Mesodermal cell (in vitro differentiated cells): ENCODE data around the gene COL5A2.
A peak's percentile ranks its signal among the peaks of the same experiment; 100 is the strongest.

ENCODE experiments used
- H3K27ac ChIP-seq: 2 replicates; pipeline ENCODE4 v1.7.0; 2013; ENCODE audit warnings: mild to moderate bottlenecking, low read depth, low read length, moderate library complexity; ENCODE audit not compliant: severe bottlenecking
- H3K36me3 ChIP-seq: 2 replicates; pipeline ENCODE4 v1.7.1; 2013; ENCODE audit warnings: mild to moderate bottlenecking, low read length, moderate library complexity; ENCODE audit not compliant: control insufficient read depth, insufficient read depth
- H3K4me1 ChIP-seq: one replicate; pipeline ENCODE4 v1.7.1; 2013; ENCODE audit warnings: mild to moderate bottlenecking, low read length; ENCODE audit not compliant: insufficient read depth, control insufficient read depth, poor library complexity, severe bottlenecking
- H3K4me3 ChIP-seq: 2 replicates; pipeline ENCODE4 v1.7.0; 2013; ENCODE audit warnings: low read length, control low read depth, mild to moderate bottlenecking; ENCODE audit not compliant: insufficient read depth, poor library complexity, severe bottlenecking; ENCODE audit errors: extremely low read depth
- H3K9me3 ChIP-seq: 2 replicates; pipeline ENCODE4 v1.7.1; 2013; ENCODE audit warnings: mild to moderate bottlenecking, low read length, moderate library complexity; ENCODE audit not compliant: control insufficient read depth
- WGBS, 2 experiments: methylation state at CpG; one replicate each; pipeline ENCODE4 v1.1.5; 2013; ENCODE audit warnings: missing lambda C conversion rate in 2 of 2; ENCODE audit not compliant: insufficient coverage in 2 of 2; 5-methylcytosine and 5-hydroxymethylcytosine counted together

Gene COL5A2

DNA sequence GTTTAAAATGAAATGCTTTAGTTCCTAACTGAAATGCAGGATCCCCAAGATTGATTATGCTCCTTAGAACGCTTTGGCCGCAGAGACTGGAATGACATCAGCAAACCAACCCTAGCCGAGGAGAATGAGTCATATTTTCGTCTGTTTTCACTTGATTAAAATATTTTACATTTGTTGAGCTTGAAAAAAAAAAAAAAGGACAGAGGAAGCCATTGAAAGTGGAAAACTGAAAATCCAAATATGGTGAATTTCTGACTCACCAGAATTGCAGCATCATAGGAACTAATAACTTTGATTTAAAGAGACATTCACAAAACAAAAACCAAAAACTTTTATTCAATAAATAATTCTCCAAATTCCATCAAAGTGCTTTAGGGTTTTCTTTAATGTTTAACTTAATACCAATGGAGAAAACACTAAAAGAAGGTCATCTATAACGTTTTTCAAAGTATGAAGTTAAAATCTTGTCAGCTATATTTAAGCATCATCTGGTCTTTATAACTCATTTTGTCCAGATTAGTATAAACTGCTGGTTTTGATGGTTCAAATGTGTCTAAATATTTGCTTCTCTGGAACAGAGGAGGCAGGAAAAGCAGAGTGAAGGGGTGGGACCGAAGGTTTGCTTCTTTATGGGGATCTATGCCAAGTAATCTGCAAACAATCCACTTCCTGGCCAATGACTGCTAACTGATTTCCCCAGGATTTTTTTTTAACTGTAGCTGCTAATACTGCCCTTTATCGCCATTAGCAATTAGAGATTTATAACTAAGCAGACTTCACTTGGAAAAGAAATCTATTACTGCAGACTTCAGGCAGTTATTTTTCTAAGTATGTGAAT, 30.9 kb upstream of the COL5A2 start:
- H3K4me1 ChIP-seq, result peaks cover 33% of the 10 kb centered on the region
- H3K4me3 ChIP-seq, result no peak overlapping the region
- no peaks in the 10 kb centered on the region for H3K9me3 ChIP-seq
- H3K36me3 ChIP-seq, result no peaks in the 10 kb centered on the region
- 47 to 54% methylated on average over 2 to 3 of the region's 7 CpGs for WGBS, 2 experiments
- peak overlapping the region; percentile 91 for H3K27ac ChIP-seq

DNA sequence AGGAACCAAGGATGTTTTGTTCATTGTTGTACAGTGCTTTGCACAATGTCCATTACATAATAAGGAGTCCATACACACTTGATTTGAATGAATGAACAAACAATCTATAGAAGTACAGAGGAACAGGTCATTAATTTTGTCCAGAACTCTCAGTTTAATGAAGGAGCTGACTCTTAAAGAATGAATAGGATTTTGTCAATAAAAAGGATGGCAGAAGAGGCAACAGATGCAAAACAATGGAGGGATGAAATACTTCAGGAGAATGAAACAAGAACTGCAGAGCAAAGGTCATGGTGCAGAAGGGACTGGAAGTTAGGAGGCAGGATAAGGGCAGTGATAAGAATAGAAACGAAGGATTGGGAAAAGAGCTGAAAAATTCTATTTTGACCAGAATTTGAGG, 28.7 kb upstream of the COL5A2 start:
- 76 to 82% methylated on average over 1 of the region's 1 CpG for WGBS, 2 experiments
- Histone ChIP-seq H3K27ac (peak overlapping the region; percentile 43), H3K9me3 (no peaks in the 10 kb centered on the region), H3K4me3 (no peak overlapping the region), H3K36me3 (no peaks in the 10 kb centered on the region), H3K4me1 (peaks cover 44% of the 10 kb centered on the region)

DNA sequence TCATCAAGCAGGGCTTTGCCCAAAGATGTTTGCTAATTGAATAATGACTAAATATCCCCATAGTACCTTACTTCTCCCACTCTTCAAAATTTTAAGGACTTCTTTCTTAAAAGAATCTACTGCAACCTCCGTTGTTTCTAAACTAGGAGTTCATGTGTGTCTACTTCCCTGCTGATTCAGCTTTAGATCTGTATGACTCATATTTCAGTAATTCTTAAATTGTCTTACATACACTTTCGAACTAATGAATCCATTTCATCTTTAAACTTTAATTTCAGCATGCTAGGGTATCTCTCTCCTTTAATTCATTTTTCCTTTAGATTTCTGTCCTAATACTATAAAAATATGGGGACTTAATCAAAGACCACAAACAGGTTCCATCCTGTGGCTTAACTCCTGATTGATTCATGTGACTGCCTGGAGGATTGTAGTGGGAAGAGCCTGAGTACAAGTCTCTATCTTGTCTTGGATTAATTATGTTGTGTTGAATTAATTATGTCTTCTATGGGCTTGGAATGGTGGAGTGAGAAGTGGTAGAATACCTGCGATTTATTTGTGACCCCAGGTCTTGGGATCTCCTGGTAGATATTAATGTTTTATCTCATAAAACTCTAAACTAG, 24.9 kb upstream of the COL5A2 start:
- no peak overlapping the region for H3K27ac ChIP-seq
- WGBS, 2 experiments, result 67 to 80% methylated on average over 1 of the region's 3 CpGs
- H3K4me3 ChIP-seq, result no peak overlapping the region
- no peaks in the 10 kb centered on the region for H3K9me3 ChIP-seq
- H3K36me3 ChIP-seq, result no peaks in the 10 kb centered on the region
- peaks cover 22% of the 10 kb centered on the region for H3K4me1 ChIP-seq

DNA sequence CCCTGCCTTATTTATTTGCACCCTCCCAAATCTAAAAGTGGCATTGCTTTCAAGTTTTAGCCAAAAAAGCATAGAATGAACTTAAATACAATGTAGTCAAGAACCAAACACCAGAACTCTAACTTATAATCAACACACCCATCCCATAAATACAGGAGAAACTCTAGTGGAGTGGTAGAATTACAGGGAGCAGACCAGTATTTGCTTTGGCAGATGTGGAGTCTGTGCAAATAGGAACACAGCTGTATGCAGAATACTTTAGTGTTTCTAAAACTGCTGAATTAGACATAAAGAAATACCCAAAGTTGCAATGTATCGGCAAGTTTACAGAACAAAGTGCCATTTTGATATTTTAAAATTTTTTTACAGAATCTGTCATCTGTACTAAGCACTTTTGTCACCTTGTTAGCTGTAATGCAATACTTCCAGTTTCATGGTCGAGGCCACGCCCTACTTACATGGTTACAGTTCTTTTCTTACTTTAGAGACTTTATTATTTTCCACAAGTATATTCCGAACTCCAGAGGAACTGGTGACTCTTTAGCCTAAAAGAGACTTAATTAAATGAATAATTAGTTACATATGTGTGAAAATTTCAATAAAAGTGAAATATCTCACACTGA, 23.7 kb upstream of the COL5A2 start:
- WGBS, 2 experiments, result 100% methylated on average over 1 of the region's 4 CpGs; no CpG with 5 or more reads in 1 of the 2 experiments
- Histone ChIP-seq H3K9me3 (no peaks in the 10 kb centered on the region), H3K27ac (no peak overlapping the region), H3K4me1 (peaks cover 11% of the 10 kb centered on the region), H3K4me3 (no peak overlapping the region), H3K36me3 (no peaks in the 10 kb centered on the region)

DNA sequence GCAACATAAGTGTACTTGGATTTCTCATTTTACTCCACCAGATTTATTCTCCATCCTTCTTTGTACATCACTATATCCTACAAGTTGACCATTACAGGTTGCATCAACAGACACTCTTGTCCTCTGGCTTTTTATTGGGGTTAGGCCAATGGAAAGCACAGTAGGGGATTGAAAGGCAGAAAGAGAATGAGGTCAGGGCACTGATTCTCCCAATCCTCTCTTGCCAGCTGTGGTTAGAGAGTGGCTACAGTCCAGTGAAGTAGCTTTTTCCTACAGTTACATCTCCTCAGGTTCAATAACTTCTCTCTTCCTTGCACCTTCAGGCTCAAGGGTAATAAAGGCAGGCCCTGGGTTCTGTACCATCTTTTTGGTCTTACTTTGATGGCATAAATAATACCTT, 20.2 kb upstream of the COL5A2 start:
- H3K4me3 ChIP-seq, result no peak overlapping the region
- H3K4me1 ChIP-seq, result peaks cover 7% of the 10 kb centered on the region
- H3K27ac ChIP-seq, result no peak overlapping the region
- H3K36me3 ChIP-seq, result no peaks in the 10 kb centered on the region
- H3K9me3 ChIP-seq, result no peaks in the 10 kb centered on the region

DNA sequence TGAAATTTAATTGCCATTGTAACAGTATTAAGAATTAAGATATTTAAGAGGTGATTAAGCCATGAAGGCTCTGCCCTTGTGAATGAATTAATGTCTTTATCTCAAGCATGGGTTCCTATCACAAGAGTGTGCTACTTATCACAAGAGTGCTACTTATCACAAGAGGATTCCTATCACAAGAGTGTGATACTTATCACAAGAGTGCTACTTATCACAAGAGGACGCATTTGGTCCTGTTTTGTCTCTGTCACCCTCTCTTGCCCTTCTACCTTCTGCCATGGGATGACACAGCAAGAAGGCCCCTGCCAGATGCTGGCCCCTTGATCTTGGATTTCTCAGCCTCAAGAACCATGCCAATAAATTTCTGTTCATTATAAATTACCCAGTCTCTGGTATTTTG, 13.2 kb upstream of the COL5A2 start:
- no peak overlapping the region for H3K4me3 ChIP-seq
- WGBS, 2 experiments, result 91% methylated on average over 1 of the region's 1 CpG; no CpG with 5 or more reads in 1 of the 2 experiments
- no peak overlapping the region for H3K27ac ChIP-seq
- H3K9me3 ChIP-seq, result peaks cover 6% of the 10 kb centered on the region
- H3K36me3 ChIP-seq, result no peaks in the 10 kb centered on the region
- H3K4me1 ChIP-seq, result no peaks in the 10 kb centered on the region

DNA sequence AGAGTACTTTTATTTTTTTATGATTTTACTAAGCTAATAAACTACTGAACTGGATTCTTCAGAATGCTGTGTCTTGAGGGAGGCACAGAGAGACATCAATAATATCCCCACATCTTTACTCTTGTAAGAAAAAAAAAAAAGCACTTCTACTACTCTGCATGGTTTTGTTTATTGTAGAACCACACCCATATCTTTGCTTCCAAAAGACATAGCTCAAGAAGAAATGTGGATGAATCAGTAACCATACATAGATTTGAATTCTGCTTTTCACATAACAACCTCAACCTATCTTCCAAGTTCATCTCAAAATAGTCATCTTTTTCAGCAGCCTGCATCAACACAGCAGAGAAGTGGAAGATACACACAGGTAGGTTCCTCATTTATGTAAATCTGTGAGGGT, 12.2 kb upstream of the COL5A2 start:
- Histone ChIP-seq H3K36me3 (no peaks in the 10 kb centered on the region), H3K27ac (no peak overlapping the region), H3K4me1 (no peaks in the 10 kb centered on the region), H3K9me3 (peaks cover 6% of the 10 kb centered on the region), H3K4me3 (no peak overlapping the region)

DNA sequence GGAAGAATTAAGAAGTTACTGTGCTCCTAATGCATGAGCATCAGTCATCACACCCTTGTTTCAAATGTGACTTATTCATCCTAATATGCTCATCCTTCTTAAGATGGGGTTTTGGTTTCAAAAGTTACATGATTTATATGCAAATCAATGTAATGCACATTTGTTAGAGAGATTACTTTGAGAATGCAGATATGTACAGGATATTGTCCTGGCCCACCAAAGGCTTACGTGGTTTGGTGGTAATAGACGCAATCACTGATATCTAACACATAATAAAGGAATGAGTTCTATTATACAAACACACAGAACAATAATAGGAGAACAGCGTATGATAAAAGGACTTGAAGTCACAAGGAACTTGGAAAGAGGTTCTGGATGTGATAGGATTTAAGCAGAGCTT, 11.1 kb upstream of the COL5A2 start:
- H3K4me3 ChIP-seq, result no peak overlapping the region
- H3K27ac ChIP-seq, result no peak overlapping the region
- H3K9me3 ChIP-seq, result peaks cover 6% of the 10 kb centered on the region
- no peaks in the 10 kb centered on the region for H3K4me1 ChIP-seq
- no CpG with 5 or more reads among the region's 3 CpGs for WGBS, 2 experiments
- no peaks in the 10 kb centered on the region for H3K36me3 ChIP-seq

DNA sequence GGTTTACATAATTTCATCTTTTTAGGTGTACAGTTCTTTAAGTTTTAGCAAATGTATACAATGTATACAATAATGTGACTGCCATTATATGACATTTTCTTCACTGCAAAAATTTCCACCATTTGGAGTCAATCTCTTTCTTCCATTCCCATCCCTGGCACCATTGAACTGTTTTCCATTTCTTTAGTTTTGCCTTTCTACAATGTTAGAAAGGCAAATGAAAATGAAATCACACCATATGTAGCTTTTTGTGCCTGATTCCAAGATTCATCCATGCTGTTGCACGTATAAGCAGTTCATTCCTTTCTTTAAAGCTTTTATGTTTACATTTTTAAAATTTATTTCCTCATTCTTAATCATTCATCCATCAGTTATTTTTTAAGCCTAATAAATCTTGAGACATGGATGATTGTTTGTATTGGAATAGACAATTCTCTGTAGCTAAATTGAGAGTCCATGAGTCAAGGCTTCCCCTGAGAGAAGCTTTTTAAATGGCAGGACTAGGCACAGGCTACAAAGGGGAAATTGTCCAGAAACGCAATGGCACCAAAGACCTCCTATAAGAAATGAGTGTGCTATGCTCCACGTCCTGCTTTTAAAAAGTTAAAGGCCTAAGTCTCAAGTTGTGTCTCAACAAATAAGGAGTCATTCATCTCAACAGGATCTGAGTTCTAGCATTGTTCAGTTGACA, 8.7 kb upstream of the COL5A2 start:
- H3K36me3 ChIP-seq, result no peaks in the 10 kb centered on the region
- no peak overlapping the region for H3K27ac ChIP-seq
- peaks cover 6% of the 10 kb centered on the region for H3K9me3 ChIP-seq
- 69 to 90% methylated on average over 2 to 3 of the region's 3 CpGs for WGBS, 2 experiments
- no peak overlapping the region for H3K4me3 ChIP-seq
- no peaks in the 10 kb centered on the region for H3K4me1 ChIP-seq

DNA sequence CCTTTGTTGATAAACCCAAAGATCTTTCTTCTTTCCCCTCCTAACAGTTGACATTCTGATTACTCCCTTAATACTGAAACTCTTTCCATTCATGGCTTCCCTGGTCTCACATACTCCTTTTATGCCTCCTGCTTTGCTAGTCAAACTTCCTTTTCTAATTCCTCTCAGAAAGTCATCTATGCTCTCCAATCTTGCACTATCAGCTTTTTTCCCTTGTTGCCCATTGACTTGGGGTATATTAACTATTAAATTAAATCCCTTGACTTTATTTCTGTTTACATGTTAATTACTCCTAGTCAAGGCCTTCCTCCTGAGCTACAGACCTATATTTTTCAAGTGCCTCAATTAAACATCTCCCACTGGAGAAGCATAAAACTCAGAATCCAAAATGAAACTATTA, 3.6 kb upstream of the COL5A2 start:
- Histone ChIP-seq H3K27ac (no peak overlapping the region), H3K9me3 (no peaks in the 10 kb centered on the region), H3K36me3 (no peaks in the 10 kb centered on the region), H3K4me1 (peaks cover 7% of the 10 kb centered on the region), H3K4me3 (no peak overlapping the region)

DNA sequence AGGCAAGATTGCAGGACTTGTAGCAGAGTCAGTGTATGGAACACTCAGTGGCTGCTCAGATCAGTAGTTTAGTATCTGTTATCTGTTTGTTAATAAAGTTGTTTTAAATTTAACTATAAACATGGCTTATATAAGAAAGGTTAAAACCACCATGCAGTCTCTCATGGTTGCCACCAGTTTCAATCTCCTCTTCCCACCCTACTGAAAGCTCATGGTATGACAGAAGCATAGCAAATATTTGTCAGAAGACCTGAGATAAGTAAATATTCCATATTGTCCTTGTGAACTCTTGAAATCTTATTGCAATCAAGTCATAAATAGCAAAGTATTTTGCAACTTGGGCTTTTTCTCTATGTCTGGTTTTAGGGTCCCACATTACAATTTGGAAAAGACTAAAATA, 2.1 kb upstream of the COL5A2 start:
- no peak overlapping the region for H3K27ac ChIP-seq
- no peak overlapping the region for H3K4me3 ChIP-seq
- no peaks in the 10 kb centered on the region for H3K9me3 ChIP-seq
- H3K36me3 ChIP-seq, result no peaks in the 10 kb centered on the region
- H3K4me1 ChIP-seq, result peaks cover 7% of the 10 kb centered on the region
